ENCODE results near the gene MIEF1.
A peak's percentile ranks its signal among the peaks of the same experiment; 100 is the strongest.

Gene MIEF1

DNA sequence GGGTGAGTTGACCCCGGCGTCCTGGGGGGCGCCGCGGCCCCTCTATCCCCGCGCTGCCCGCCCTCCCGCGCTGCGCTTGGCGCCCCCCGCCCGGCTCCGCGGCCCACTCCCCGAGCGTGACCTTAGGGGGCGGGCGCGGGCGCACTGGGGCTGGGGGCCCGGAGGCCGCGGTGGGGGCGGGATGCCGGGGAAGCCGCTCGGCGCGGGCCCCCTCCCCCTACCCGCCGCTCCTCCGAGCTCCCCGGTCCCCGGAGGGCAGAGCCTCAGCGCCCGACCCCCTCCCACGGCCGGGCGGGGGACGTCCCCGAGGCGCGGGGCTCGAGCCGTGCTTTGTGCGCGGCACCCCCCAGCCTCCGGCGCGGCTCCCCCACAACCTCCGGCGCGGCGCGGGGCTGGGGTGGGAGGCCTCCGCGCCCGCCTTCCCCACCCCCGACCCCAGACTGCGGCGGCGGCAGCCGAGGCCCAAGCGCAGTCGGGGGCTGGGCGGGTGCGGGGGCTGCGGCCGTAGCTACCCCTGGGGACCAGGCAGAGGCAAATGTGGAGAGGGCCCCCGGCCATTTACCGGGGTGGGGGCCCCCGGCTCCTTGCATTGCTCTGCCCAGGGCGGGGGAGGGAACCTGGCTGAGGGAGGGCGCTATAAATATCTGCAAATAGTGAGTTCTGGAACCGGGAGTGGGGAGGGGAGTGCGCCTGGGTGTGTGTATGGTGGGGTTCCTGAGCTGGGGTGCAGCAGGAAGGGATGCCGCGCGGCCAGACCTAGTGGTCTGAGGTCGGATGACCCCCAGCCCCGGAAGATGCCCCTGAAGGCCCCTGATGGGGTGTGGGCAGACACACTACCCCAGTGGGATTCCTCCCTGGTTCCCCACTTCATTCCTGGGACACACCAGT lies 44.3 kb upstream of the MIEF1 start:
- H3K4me3 ChIP-seq (ENCODE audit: low read depth, low read length), result peak overlapping the region; percentile 5
- TF ChIP-seq, protein P1, sequence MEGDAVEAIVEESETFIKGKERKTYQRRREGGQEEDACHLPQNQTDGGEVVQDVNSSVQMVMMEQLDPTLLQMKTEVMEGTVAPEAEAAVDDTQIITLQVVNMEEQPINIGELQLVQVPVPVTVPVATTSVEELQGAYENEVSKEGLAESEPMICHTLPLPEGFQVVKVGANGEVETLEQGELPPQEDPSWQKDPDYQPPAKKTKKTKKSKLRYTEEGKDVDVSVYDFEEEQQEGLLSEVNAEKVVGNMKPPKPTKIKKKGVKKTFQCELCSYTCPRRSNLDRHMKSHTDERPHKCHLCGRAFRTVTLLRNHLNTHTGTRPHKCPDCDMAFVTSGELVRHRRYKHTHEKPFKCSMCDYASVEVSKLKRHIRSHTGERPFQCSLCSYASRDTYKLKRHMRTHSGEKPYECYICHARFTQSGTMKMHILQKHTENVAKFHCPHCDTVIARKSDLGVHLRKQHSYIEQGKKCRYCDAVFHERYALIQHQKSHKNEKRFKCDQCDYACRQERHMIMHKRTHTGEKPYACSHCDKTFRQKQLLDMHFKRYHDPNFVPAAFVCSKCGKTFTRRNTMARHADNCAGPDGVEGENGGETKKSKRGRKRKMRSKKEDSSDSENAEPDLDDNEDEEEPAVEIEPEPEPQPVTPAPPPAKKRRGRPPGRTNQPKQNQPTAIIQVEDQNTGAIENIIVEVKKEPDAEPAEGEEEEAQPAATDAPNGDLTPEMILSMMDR (IDR thresholded peaks at IDR 0.05; ENCODE audit: low read depth, low read length), result no peak
- in situ Hi-C loops (cut with HindIII; ENCODE audit: low sequenced_read_pairs), result no loop called here
- no peak for DNase-seq (ENCODE audit: low read depth, low spot score)

DNA sequence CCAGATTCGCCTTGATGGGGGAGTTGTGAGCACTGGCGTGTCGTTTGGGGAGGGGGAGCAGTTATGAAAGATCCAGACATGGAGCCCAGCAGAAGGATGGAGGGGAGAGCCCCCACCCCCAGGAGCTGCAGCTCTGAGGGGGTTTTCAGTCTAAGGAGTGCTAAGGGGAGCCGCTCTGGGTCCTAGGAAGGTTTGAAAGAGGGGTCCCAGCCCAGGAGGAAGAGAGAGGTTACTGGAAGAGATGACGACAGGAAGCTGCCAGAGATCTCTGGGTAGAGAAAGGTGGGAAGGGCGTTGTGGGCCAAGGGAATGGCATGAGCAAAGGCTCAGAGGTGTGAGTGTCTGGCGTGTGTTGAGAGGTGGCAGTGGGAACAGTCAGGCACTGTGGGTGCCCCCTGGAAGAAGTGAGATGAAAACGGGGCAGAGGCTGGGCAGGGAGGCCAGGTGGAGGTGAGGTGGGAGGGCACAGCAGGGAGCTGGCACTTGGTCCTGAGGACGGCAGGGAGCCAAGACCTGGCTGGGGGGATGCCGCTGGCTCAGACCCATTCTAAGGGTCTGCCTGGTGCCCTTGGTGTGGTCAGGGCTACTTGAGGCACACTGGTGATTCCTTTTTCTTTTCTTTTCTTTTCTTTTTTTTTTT lies 43.5 kb upstream of the MIEF1 start:
- TF ChIP-seq, protein P1 (IDR thresholded peaks at IDR 0.05; ENCODE audit: low read depth, low read length), result no peak
- no peak overlapping the region for H3K4me3 ChIP-seq (ENCODE audit: low read depth, low read length)
- no peak for DNase-seq (ENCODE audit: low read depth, low spot score)
- in situ Hi-C loops (cut with HindIII; ENCODE audit: low sequenced_read_pairs), result no loop called here

DNA sequence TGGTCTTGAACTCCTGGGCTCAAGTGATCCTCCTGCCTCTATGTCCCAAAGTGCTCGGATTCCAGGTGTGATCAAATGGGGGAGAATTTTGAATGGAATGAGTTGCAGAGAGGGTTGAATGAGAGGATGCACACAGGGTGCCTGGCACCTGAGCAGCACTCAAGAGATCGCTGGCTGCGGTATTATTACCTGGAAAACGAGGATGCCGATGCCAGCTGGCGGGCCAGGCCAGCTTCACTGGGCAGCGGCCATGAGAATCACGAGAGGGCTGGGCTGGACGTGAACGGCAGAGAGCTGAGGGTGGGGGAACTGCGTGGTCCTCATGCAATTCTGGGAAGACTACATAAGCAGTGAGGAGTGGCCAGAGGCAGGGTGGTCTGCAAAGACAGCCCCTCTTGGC lies 42.4 kb upstream of the MIEF1 start:
- no peak for DNase-seq (ENCODE audit: low read depth, low spot score)
- H3K4me3 ChIP-seq (ENCODE audit: low read depth, low read length), result no peak overlapping the region
- in situ Hi-C loops (cut with HindIII; ENCODE audit: low sequenced_read_pairs), result no loop called here
- TF ChIP-seq, protein P1 (IDR thresholded peaks at IDR 0.05; ENCODE audit: low read depth, low read length), result no peak

DNA sequence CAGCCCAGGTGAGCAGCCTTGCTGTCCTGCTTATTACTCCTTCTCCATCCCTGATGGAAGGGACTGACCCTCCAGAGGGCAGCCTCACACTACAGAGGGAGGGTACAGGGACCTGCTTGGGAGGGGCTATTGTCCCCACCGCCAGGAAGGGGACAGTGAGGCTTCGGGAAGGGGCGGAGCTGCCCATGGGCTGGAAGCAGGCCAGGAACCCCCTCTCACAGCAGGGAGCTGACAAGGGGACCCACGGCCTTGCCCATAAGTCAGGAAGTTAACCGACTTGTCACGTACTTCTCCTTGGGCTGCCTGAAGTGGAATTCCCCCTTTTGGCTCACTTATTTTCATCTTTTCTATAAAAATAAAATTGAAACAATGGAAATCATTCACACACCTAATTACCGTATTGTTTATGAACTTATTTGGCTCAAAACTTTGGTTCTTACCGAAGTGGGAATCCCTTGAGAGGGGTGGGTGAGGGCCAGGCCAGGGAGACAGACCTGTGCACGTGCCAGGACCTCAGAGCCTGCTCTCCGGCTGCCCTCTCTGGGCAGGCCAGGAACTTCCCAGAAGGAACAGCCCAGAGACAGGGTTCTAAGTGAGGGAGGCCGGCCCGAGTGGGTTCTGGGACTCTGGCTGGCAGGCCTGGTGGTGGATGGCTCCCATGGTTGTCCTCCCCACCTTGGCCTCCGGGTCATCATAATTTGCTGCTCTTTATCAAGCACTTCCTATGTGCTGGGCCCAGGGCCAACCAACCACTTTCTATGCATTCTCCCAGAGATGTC lies 39.5 kb upstream of the MIEF1 start:
- TF ChIP-seq, protein P1 (IDR thresholded peaks at IDR 0.05; ENCODE audit: low read depth, low read length), result no peak
- DNase-seq (ENCODE audit: low read depth, low spot score), result no peak
- in situ Hi-C loops (cut with HindIII; ENCODE audit: low sequenced_read_pairs), result no loop called here
- H3K4me3 ChIP-seq (ENCODE audit: low read depth, low read length), result no peak overlapping the region

DNA sequence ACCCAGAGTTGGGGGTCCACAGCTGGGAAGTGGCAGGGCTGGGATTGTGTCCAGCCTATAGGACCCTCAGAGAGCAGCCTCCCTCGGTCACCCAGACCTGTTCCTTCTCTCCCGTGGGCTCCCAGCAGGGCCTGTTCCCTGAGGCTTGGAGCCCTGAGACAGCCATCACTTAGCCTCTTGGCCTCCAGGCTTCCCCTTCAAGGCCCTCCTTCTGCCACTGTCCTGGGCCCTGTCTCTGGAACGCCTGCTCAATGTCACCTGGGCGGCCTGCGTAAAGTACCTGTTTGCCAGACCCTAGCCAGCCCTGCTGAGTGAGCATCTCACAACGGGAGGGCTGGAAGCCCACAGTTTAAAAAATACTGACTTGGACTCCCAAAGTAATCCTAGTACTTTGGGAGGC lies 38.8 kb upstream of the MIEF1 start:
- in situ Hi-C loops (cut with HindIII; ENCODE audit: low sequenced_read_pairs), result no loop called here
- no peak overlapping the region for H3K4me3 ChIP-seq (ENCODE audit: low read depth, low read length)
- TF ChIP-seq, protein P1 (IDR thresholded peaks at IDR 0.05; ENCODE audit: low read depth, low read length), result no peak
- DNase-seq (ENCODE audit: low read depth, low spot score), result no peak

DNA sequence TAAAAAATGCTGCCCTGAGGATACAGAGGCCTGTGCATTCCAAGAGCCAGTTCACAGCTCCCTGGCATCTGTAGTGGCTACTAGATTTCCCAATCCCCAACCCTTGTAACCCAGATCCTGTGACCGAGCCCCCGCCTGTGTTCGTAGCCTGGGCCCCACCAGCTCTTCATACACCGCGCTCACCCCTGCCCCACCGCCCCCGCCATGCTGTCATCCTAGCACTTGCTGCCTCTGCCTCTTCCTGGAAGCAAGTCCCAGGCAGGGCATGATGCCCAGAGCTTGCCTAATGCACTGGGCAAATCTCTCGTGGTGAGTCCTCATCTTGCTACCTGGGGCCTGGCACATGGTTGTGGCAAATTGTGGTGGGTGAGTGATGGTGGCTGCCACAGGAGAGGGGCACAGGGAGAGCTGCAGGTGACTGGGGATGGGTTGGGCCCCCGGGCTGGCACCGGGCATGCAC lies 38.1 kb upstream of the MIEF1 start:
- H3K4me3 ChIP-seq (ENCODE audit: low read depth, low read length), result no peak overlapping the region
- in situ Hi-C loops (cut with HindIII; ENCODE audit: low sequenced_read_pairs), result no loop called here
- DNase-seq (ENCODE audit: low read depth, low spot score), result no peak
- TF ChIP-seq, protein P1 (IDR thresholded peaks at IDR 0.05; ENCODE audit: low read depth, low read length), result no peak

All from astrocyte of the spinal cord (primary cell).